SH-SY5Y (cell line): ENCODE data around the gene PDZRN3.

Experiments
- GATA2 ChIP-seq: IDR thresholded peaks from 2 replicates; pipeline ENCODE4 v1.6.1; 2011; ENCODE audit warnings: mild to moderate bottlenecking, low read depth, low read length
- GATA3 ChIP-seq: IDR thresholded peaks from 2 replicates; pipeline ENCODE4 v1.6.1; 2011; ENCODE audit warnings: low read depth, mild to moderate bottlenecking, low read length, moderate library complexity

- TF ChIP-seq GATA2 (no peak), GATA3 (no peak)
Measured at GRCh38 chr3:73624017-73624820, 522 bp downstream of the PDZRN3 start.
